ENCODE data around the gene SRPRA.

DNA sequence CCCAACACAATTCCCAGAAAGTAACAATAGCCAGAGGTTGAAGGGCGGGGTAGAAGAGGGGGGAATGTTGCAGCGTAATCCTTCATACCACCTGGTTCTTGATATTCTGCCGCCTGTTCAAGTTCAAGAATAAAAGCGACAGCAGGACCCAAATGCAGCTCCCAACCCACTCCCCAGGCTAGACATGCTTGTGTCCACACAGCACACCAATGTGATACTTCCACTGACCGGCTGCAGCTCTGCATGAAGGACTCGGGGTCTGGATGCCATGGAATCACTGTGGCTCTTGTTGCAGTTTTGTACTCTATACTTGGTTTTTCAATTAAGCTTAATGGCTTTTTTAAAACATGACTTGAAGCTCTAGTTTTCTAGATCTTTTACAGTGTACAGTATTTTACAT lies 6.5 kb downstream of the SRPRA start:
- no peak for TF ChIP-seq POLR2AphosphoS5 (IDR thresholded peaks at IDR 0.05)
- TF ChIP-seq CTCF (IDR thresholded peaks at IDR 0.05), result no peak
- no peak for TF ChIP-seq POLR2A (IDR thresholded peaks at IDR 0.05)

Measured in breast epithelium (tissue), 3 donors.